Activated T-cell treated with anti-CD3 and anti-CD28 coated beads, Interleukin-2, amount 50 U/mL, for 24 hours (primary cell): ENCODE results near the gene TMEM72.

ENCODE experiments used
- DNase-seq: peaks from one replicate; pipeline ENCODE4 v3.0.0-alpha.2; 2020
- H3K27ac Mint-ChIP-seq: 2 replicates; pipeline ENCODE4 v1.8.0; 2020; ENCODE audit warnings: mild to moderate bottlenecking, mixed read lengths
- H3K27me3 Mint-ChIP-seq: 2 replicates; pipeline ENCODE4 v1.8.0; 2020; ENCODE audit warnings: mixed read lengths
- H3K36me3 Mint-ChIP-seq: 2 replicates; pipeline ENCODE4 v1.8.0; 2020; ENCODE audit warnings: low read depth, mixed read lengths
- H3K4me1 Mint-ChIP-seq: 2 replicates; pipeline ENCODE4 v1.8.0; 2020; ENCODE audit warnings: low read depth, mixed read lengths
- H3K4me3 Mint-ChIP-seq: 2 replicates; pipeline ENCODE4 v1.8.0; 2020; ENCODE audit warnings: mild to moderate bottlenecking, moderate library complexity, mixed read lengths
- H3K9me3 Mint-ChIP-seq: 2 replicates; pipeline ENCODE4 v1.8.0; 2020; ENCODE audit warnings: mixed read lengths

TMEM72 gene

DNA sequence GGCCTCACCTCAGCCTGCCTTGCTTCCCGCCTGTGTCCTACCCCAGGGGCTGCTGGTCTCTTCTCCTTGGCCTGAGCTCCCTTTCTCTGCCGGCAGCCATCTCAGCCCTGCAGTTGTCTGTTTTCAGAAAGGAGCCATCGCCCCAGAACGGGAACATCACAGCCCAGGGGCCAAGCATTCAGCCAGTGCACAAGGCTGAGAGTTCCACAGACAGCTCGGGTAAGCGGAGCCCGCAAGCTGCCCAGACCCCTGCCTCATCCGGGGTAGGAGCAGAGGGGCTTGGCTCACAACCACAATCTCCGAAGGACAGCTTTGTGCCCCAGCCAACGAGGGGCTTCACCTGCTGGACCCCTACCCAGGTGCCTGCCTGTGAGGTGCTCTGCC lies 72.8 kb downstream of the TMEM72 start:
- DNase-seq: no peak
- H3K9me3 Mint-ChIP-seq: no peaks in the 10 kb centered on the region
- H3K4me3 Mint-ChIP-seq: no peak overlapping the region
- no peaks in the 10 kb centered on the region for H3K36me3 Mint-ChIP-seq
- H3K4me1 Mint-ChIP-seq: no peaks in the 10 kb centered on the region
- H3K27me3 Mint-ChIP-seq: peaks cover 5% of the 10 kb centered on the region
- H3K27ac Mint-ChIP-seq: no peak overlapping the region

- H3K36me3 Mint-ChIP-seq: no peaks in the 10 kb centered on the region
- no peaks in the 10 kb centered on the region for H3K9me3 Mint-ChIP-seq
- peaks cover 5% of the 10 kb centered on the region for H3K27me3 Mint-ChIP-seq
- no peak for DNase-seq
- H3K27ac Mint-ChIP-seq: no peak overlapping the region
- H3K4me1 Mint-ChIP-seq: no peaks in the 10 kb centered on the region
- no peak overlapping the region for H3K4me3 Mint-ChIP-seq
Measured at GRCh38 chr10:44984671-44985101, 73.5 kb downstream of the TMEM72 start.

GRCh38 chr10:44985175-44985681 lies 74.1 kb downstream of the TMEM72 start:
- H3K36me3 Mint-ChIP-seq: no peaks in the 10 kb centered on the region
- H3K4me3 Mint-ChIP-seq: no peak overlapping the region
- H3K27ac Mint-ChIP-seq: no peak overlapping the region
- no peaks in the 10 kb centered on the region for H3K4me1 Mint-ChIP-seq
- H3K9me3 Mint-ChIP-seq: no peaks in the 10 kb centered on the region
- peaks cover 5% of the 10 kb centered on the region for H3K27me3 Mint-ChIP-seq
- DNase-seq: no peak

- H3K4me1 Mint-ChIP-seq: no peaks in the 10 kb centered on the region
- no peak for DNase-seq
- no peak overlapping the region for H3K4me3 Mint-ChIP-seq
- no peaks in the 10 kb centered on the region for H3K36me3 Mint-ChIP-seq
- H3K9me3 Mint-ChIP-seq: no peaks in the 10 kb centered on the region
- H3K27me3 Mint-ChIP-seq: peaks cover 5% of the 10 kb centered on the region
- no peak overlapping the region for H3K27ac Mint-ChIP-seq
Measured at GRCh38 chr10:44986179-44986578, 75.0 kb downstream of the TMEM72 start.
